Suppressor macrophage (primary cell): ENCODE data around the gene PMEPA1.

Experiments
- DNase-seq, 4 experiments: peaks; one replicate each; pipeline ENCODE4 v3.0.0-alpha.2; 2020 to 2022

The PMEPA1 gene

GRCh38 chr20:57676589-57677583 is 32.9 kb downstream of the PMEPA1 start:
- DNase-seq, result peak in 3 of 4 experiments; percentile 9 to 38 (median 35)

GRCh38 chr20:57675773-57676172 is 34.0 kb downstream of the PMEPA1 start:
- DNase-seq, result peak in 2 of 4 experiments; percentile 32

GRCh38 chr20:57672953-57673575 is 36.8 kb downstream of the PMEPA1 start:
- no peak for DNase-seq

- DNase-seq, result peak; percentile 49 to 73 (median 56)
Measured at GRCh38 chr20:57672164-57672563, 37.7 kb downstream of the PMEPA1 start.

GRCh38 chr20:57671662-57672061 is 38.2 kb downstream of the PMEPA1 start:
- DNase-seq, result peak in 1 of 4 experiments; percentile 30

GRCh38 chr20:57671072-57671391 is 38.8 kb downstream of the PMEPA1 start:
- DNase-seq, result no peak

- DNase-seq, result no peak
Measured at GRCh38 chr20:57670288-57671071, 39.3 kb downstream of the PMEPA1 start.

GRCh38 chr20:57669632-57670031 is 40.2 kb downstream of the PMEPA1 start:
- DNase-seq, result no peak

- DNase-seq, result no peak
Measured at GRCh38 chr20:57667924-57668782, 41.7 kb downstream of the PMEPA1 start.

GRCh38 chr20:57667388-57667787 is 42.4 kb downstream of the PMEPA1 start:
- DNase-seq, result no peak

GRCh38 chr20:57666834-57667157 is 43.0 kb downstream of the PMEPA1 start:
- no peak for DNase-seq

GRCh38 chr20:57666106-57666833 is 43.5 kb downstream of the PMEPA1 start:
- DNase-seq, result no peak

- DNase-seq, result no peak
Measured at GRCh38 chr20:57665589-57665971, 44.2 kb downstream of the PMEPA1 start.

GRCh38 chr20:57664924-57665588 is 44.8 kb downstream of the PMEPA1 start:
- DNase-seq, result no peak

- no peak for DNase-seq
Measured at GRCh38 chr20:57664476-57664875, 45.3 kb downstream of the PMEPA1 start.

GRCh38 chr20:57663681-57664451 is 45.9 kb downstream of the PMEPA1 start:
- DNase-seq, result no peak

- DNase-seq, result no peak
Measured at GRCh38 chr20:57663241-57663640, 46.6 kb downstream of the PMEPA1 start.

GRCh38 chr20:57662456-57663240 is 47.2 kb downstream of the PMEPA1 start:
- DNase-seq, result no peak

GRCh38 chr20:57661746-57662455 is 47.9 kb downstream of the PMEPA1 start:
- no peak for DNase-seq
